Activated B cell treated with CpG ODN at 0.5 μM for 24 hours (primary cell): ENCODE data around the gene PHC2. TPM values are rescaled to one million over a fixed set of nuclear protein-coding genes. Genes with fewer than 3 reads are reported as not detected.

Experiments
- ATAC-seq: fragments of 200-7000 bp; cut with Tn5 transposase; one replicate; pipeline ENCODE4 v1.10.0; 2021; ENCODE audit warnings: low read depth, mild to moderate bottlenecking, moderate library complexity
- CTCF ChIA-PET: fragments of 350-600 bp; sonication (Branson Sonifier 250); formaldehyde crosslinking; loops from one replicate; lab custom pipeline; 2021; ENCODE audit warnings: antibody characterized with exemption; lab: Charles Lee
- POLR2A ChIA-PET: fragments of 350-600 bp; sonication (Branson Sonifier 250); formaldehyde crosslinking; loops from one replicate; lab custom pipeline; 2021; ENCODE audit warnings: antibody characterized with exemption; lab: Charles Lee
- DNase-seq: peaks from one replicate; pipeline ENCODE4 v3.0.0; 2022
- H3K27ac Mint-ChIP-seq: one replicate; pipeline ENCODE4 v1.8.0; 2020; ENCODE audit warnings: mixed read lengths
- H3K27me3 Mint-ChIP-seq: one replicate; pipeline ENCODE4 v1.8.0; 2021; ENCODE audit warnings: mixed read lengths
- H3K36me3 Mint-ChIP-seq: one replicate; pipeline ENCODE4 v1.8.0; 2021; ENCODE audit warnings: low read depth, mixed read lengths
- H3K4me1 Mint-ChIP-seq: one replicate; pipeline ENCODE4 v1.8.0; 2021; ENCODE audit warnings: mixed read lengths
- H3K4me3 Mint-ChIP-seq: one replicate; pipeline ENCODE4 v1.8.0; 2020; ENCODE audit warnings: mild to moderate bottlenecking, mixed read lengths
- H3K9me3 Mint-ChIP-seq: one replicate; pipeline ENCODE4 v1.8.0; 2020; ENCODE audit warnings: mixed read lengths
- intact Hi-C: fragments of 100-400 bp; cut with micrococcal nuclease; formaldehyde crosslinking; loops from one replicate; pipeline ENCODE4 v1.15.1; 2024
- total RNA-seq: library from RNA; stranded (reverse); gene quantifications from 2 replicates; pipeline ENCODE4 v1.2.3, GENCODE V29; 2022
- TF ChIP-seq, protein P1 (sequence below): fragments of 200-600 bp; IDR thresholded peaks from one replicate; pipeline ENCODE4 v1.8.0; 2022; ENCODE audit warnings: antibody characterized with exemption, mild to moderate bottlenecking

PHC2 gene
- total RNA-seq, 1 donor from 2014 or later = 16.4 TPM

DNA sequence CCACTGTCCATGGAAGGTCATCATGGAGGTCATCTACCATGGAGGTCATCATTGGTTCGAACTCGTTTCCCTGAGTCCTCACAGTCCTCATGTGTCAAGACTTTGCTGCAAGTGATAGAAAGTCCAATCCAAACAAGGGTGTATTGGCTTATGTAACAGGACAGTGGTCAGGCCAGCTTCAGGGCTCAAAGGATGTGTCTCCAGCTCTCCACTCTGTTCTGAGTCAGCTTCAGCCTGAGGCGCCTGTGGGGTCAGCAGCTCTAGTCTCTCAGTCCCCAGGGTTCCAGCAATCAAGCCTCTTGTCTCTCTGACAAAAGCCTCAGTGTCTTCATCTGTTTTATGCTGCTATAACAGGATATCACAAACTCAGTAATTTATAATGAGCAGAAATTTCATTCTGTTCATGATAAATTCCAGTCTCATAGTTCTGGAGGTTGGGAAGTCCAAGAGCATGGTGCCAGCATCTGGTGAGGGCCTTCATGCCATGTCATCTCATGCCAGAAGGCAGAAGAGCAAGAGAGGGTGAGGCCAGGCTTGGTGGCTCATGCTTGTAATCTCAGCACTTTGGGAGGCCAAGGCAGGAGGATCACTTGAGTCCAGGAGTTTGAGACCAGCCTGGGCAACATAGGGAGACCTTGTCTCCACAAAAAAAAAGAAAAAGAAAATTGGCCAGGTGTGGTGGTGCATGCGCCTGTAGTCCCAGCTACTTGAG, 129.5 kb downstream of the PHC2 start:
- ChIA-PET POLR2A (no interaction called here), CTCF (no interaction called here)
- no peak for DNase-seq
- TF ChIP-seq, protein P1, sequence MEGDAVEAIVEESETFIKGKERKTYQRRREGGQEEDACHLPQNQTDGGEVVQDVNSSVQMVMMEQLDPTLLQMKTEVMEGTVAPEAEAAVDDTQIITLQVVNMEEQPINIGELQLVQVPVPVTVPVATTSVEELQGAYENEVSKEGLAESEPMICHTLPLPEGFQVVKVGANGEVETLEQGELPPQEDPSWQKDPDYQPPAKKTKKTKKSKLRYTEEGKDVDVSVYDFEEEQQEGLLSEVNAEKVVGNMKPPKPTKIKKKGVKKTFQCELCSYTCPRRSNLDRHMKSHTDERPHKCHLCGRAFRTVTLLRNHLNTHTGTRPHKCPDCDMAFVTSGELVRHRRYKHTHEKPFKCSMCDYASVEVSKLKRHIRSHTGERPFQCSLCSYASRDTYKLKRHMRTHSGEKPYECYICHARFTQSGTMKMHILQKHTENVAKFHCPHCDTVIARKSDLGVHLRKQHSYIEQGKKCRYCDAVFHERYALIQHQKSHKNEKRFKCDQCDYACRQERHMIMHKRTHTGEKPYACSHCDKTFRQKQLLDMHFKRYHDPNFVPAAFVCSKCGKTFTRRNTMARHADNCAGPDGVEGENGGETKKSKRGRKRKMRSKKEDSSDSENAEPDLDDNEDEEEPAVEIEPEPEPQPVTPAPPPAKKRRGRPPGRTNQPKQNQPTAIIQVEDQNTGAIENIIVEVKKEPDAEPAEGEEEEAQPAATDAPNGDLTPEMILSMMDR = no peak
- no peaks in the 10 kb centered on the region for H3K9me3 Mint-ChIP-seq
- no peak overlapping the region for H3K27ac Mint-ChIP-seq
- no peak overlapping the region for H3K4me3 Mint-ChIP-seq
- intact Hi-C loops = no loop called here
- peaks cover 8% of the 10 kb centered on the region for H3K27me3 Mint-ChIP-seq
- H3K4me1 Mint-ChIP-seq = peaks cover 4% of the 10 kb centered on the region
- no peak for ATAC-seq
- peaks cover 26% of the 10 kb centered on the region for H3K36me3 Mint-ChIP-seq

DNA sequence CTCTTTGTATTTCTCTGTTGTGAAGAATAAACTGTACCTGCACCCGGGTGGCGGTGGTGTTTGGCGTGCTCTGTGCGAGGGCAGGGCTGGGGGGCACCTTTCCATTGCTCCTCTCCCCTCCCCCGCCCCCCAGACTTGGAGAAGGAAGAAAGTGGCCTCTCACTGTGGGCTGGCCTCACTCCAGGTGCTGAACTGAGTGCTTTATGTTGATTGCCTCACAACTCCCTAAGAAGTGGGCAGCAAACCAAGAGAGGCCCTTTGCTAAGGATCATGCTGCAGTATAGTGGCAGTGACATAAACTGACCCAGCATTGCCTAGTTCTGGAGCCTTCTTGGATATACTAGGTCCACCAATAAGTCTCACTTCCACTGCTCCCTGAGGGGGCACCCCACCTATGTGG, 130.2 kb downstream of the PHC2 start:
- no peaks in the 10 kb centered on the region for H3K9me3 Mint-ChIP-seq
- ATAC-seq (no peak), DNase-seq (no peak)
- ChIA-PET POLR2A (no interaction called here), CTCF (no interaction called here)
- peaks cover 1% of the 10 kb centered on the region for H3K27me3 Mint-ChIP-seq
- TF ChIP-seq, protein P1 = no peak
- H3K4me1 Mint-ChIP-seq = no peaks in the 10 kb centered on the region
- peaks cover 28% of the 10 kb centered on the region for H3K36me3 Mint-ChIP-seq
- no peak overlapping the region for H3K4me3 Mint-ChIP-seq
- intact Hi-C loops = no loop called here
- H3K27ac Mint-ChIP-seq = no peak overlapping the region

DNA sequence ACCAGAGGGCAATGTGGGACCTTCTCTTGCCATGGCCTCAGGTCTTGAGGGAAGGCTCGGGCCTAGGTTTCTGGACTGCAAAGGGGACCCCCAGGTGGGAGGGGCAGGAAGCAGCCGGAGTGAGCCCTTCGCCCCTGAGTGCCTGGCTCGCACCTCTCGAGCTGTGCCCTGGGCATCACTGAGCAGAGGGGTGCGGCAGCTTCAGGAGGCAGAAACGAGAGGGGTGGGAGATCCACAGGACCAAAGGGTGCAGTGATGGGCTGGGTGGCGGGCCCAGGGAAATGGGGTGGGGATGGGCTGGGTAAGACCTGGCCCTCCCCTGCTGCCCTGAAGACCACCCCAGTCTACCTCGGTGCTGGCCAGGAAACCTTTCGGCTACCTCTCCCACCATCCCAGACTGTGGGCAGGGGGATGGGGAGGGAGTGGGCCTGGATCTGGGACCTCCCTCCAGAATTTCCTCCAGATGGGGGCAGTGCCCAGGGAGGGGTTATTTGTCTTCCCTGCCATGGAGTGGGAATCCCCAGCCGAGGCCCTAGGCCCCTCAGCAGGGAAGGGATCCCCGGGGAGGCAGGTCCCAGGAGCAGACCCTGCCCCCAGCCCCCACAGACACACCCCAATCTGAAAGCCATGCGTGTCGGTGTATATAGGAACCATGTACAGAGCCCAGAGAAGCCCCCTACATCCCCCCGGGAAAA, 131.3 kb downstream of the PHC2 start:
- intact Hi-C loops = loop anchor here (5.0 kb wide), 5 partner anchors 42 to 367 kb away; partner anchors contain the start of gene ZNF362

DNA sequence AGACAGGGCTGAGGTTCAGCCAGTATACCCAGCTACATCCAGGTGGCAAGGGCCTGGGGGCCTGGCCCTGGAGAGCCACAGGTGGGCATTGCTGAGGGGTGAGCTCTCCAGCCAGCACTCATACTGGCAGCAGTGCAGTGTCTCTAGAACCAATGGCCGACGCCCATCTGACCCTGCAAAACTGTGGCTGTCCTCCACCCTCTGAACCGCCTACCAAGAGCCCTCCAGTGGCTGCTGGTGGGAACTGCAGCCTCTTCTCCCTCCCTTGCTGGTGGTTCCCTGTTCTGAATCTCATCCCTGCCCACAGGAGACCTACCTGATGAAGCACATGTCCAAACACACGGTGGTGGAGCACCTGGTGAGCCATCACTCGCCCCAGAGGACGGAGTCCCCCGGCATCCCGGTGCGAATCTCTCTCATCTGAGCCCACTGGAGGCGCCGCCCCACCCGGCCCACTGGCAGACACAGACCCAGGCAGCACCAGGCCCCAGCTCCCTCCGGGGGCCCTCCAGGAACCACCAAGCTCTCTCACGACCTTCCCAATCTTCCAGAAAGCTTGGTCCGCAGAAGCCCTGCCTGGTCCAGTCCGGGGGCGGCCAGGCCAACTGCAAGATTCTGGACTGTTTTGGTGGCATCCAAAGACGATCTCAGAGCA, 132.1 kb downstream of the PHC2 start:
- H3K27ac Mint-ChIP-seq = no peak overlapping the region
- no peaks in the 10 kb centered on the region for H3K27me3 Mint-ChIP-seq
- no peak overlapping the region for H3K4me3 Mint-ChIP-seq
- peak; percentile 80 for ATAC-seq
- H3K4me1 Mint-ChIP-seq = no peaks in the 10 kb centered on the region
- CTCF ChIA-PET = interaction anchor here (0.6 to 6.0 kb wide), 6 partner anchors 15 to 186 kb away, joined by 3 to 143 read pairs (median 5); partner anchors contain the start of gene ZSCAN20
- POLR2A ChIA-PET = no interaction called here
- TF ChIP-seq, protein P1 = no peak
- no peaks in the 10 kb centered on the region for H3K9me3 Mint-ChIP-seq
- intact Hi-C loops = loop anchor here (5.0 kb wide), 5 partner anchors 41 to 366 kb away; partner anchors contain the start of gene ZNF362
- DNase-seq = peak; percentile 52
- peaks cover 42% of the 10 kb centered on the region for H3K36me3 Mint-ChIP-seq

More for the DNA sequence above, 131.3 kb downstream of the PHC2 start:
- Mint-ChIP-seq H3K27ac (no peak overlapping the region), H3K9me3 (no peaks in the 10 kb centered on the region), H3K4me3 (no peak overlapping the region), H3K4me1 (no peaks in the 10 kb centered on the region), H3K27me3 (no peaks in the 10 kb centered on the region), H3K36me3 (peaks cover 34% of the 10 kb centered on the region)
- POLR2A ChIA-PET = no interaction called here
- no peak for ATAC-seq
- no peak for DNase-seq
- CTCF ChIA-PET = interaction anchor here (2.5 kb wide), 1 partner anchor 14 kb away, joined by 6 read pairs; no protein-coding TSS in a partner anchor
- TF ChIP-seq, protein P1 = no peak
